ENCODE data around the gene ATRIP.

GRCh38 chr3:48428572-48429316 lies 17.8 kb upstream of the ATRIP start:
- TF ChIP-seq CTCF (tag by site-specific recombination; IDR thresholded peaks at IDR 0.05) (no peak), ZSCAN4 (tag by site-specific recombination; IDR thresholded peaks at IDR 0.05) (no peak), TRIM28 (IDR thresholded peaks at IDR 0.05; ENCODE audit: borderline replicate concordance, low read length) (no peak), ZBTB11 (tag by site-specific recombination; conservative IDR thresholded peaks at IDR 0.05; ENCODE audit: low read depth) (no peak)
